ENCODE measurements around the gene KLHL41. TPM values are rescaled to one million over a fixed set of nuclear protein-coding genes. Genes with fewer than 3 reads are reported as not detected.

Gene KLHL41
- total and polyA plus RNA-seq, 12 donors, result 32.5 to 185 (median 126) TPM

DNA sequence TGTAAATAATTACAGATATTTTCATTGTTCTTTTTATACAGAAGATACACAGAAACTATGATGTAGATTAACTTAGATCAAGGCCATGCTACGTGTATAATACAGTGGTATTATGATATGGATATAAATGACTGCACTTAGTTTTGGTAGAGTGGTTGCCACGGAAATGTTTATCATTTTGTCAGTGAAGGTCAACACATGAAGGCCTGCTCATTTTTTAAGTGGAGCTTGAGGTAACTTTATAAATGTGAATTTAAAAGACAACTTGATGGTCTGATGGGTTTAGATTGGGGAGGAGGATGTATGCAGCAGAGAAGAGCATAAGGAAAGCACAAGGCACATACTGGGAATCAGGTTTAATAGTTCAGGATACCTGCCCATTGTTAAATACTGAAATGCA, 44.6 kb upstream of the KLHL41 start:
- H3K36me3 ChIP-seq, result no peaks in the 10 kb centered on the region
- H3K4me3 ChIP-seq, result no peak overlapping the region
- peaks cover 0 to under 1% (median 0%) of the 10 kb centered on the region in 11 donors for H3K9me3 ChIP-seq
- TF ChIP-seq CTCF (IDR thresholded peaks at IDR 0.05), result no peak
- peaks cover 0 to 8% (median 0%) of the 10 kb centered on the region in 9 donors for H3K4me1 ChIP-seq
- H3K27ac ChIP-seq, result no peak overlapping the region
- no peaks in the 10 kb centered on the region for H3K27me3 ChIP-seq
- intact Hi-C loops (cut with DNase I), result no loop called here
- DNase-seq (no peak), ATAC-seq (no peak)
- 62 to 63% methylated on average over 2 of the region's 2 CpGs for WGBS, 2 donors

DNA sequence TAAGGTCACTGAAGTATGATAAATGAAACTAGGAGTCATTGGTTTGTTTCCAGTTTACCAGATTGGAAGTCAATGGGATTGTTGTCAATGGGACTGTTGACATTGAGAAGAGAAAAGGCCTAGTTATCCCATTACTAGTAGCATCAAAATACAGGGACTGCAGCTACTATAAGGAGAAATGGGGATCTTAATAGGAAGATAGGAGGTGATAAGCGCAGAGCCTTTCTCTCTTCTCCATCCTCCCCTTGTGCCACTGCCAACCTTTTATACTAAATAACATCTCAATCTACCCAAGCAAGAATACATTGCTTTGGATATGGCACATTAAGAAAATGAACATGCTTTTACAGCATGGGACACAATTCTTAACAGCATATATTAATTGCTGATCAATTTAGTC, 40.7 kb upstream of the KLHL41 start:
- DNase-seq, result no peak
- no peaks in the 10 kb centered on the region for H3K36me3 ChIP-seq
- WGBS, 2 donors, result 87 to 100% methylated on average over 1 of the region's 1 CpG
- no peak for TF ChIP-seq CTCF (IDR thresholded peaks at IDR 0.05)
- intact Hi-C loops (cut with DNase I), result no loop called here
- H3K27me3 ChIP-seq, result no peaks in the 10 kb centered on the region
- no peaks in the 10 kb centered on the region for H3K4me1 ChIP-seq
- no peak overlapping the region for H3K4me3 ChIP-seq
- no peak overlapping the region for H3K27ac ChIP-seq
- H3K9me3 ChIP-seq, result peaks cover 0 to 3% (median 0%) of the 10 kb centered on the region in 11 donors
- ATAC-seq, result no peak

GRCh38 chr2:169469952-169470572, 39.4 kb upstream of the KLHL41 start:
- WGBS, 2 donors, result 69 to 73% methylated on average over 3 of the region's 3 CpGs

DNA sequence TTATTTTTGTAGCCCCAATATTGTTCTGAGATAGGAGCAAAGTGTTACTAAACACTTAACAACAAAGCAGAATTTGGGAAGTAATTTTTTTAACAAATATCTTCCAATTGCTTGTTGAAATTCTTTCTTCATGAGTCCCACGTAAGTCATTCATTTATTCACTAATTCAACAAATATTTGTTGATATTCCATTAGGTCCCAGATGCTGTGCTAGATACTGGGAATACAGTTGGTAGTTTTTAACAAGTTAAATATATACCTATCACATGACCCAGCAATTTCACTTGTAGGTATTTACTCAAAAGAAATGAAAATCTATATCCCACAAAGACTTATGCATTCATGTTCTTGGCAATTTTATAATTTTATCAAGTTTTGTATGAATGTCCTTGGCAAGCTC, 37.3 kb upstream of the KLHL41 start:
- H3K27me3 ChIP-seq, result no peaks in the 10 kb centered on the region
- no peaks in the 10 kb centered on the region for H3K4me1 ChIP-seq
- no peak for TF ChIP-seq CTCF (IDR thresholded peaks at IDR 0.05)
- H3K27ac ChIP-seq, result no peak overlapping the region
- H3K9me3 ChIP-seq, result peaks cover 0 to 3% (median 0%) of the 10 kb centered on the region in 11 donors
- 80 to 83% methylated on average over 1 of the region's 1 CpG for WGBS, 2 donors
- DNase-seq (no peak), ATAC-seq (no peak)
- no peaks in the 10 kb centered on the region for H3K36me3 ChIP-seq
- no peak overlapping the region for H3K4me3 ChIP-seq
- intact Hi-C loops (cut with DNase I), result no loop called here

More at GRCh38 chr2:169469952-169470572, 39.4 kb upstream of the KLHL41 start:
- DNase-seq (no peak), ATAC-seq (no peak)
- intact Hi-C loops (cut with DNase I), result no loop called here
- no peak overlapping the region for H3K27ac ChIP-seq
- TF ChIP-seq CTCF (IDR thresholded peaks at IDR 0.05), result no peak
- H3K36me3 ChIP-seq, result no peaks in the 10 kb centered on the region
- no peaks in the 10 kb centered on the region for H3K4me1 ChIP-seq
- no peak overlapping the region for H3K4me3 ChIP-seq
- H3K9me3 ChIP-seq, result peaks cover 0 to 3% (median 0%) of the 10 kb centered on the region in 11 donors
- no peaks in the 10 kb centered on the region for H3K27me3 ChIP-seq
